Karpas-422 (cell line): ENCODE measurements around the gene RAPGEF2. TPM values are rescaled to one million over a fixed set of nuclear protein-coding genes. Genes with fewer than 3 reads are reported as not detected.

Source experiments
- DNase-seq: peaks from one replicate; pipeline ENCODE4 v3.0.0-alpha.2; 2015
- H2AFZ ChIP-seq: fragments of 200-600 bp; sonication (generic); 2 replicates; pipeline ENCODE4 v1.6.1; 2014; ENCODE audit warnings: antibody characterized with exemption, low read length, mixed read lengths
- H3K27ac ChIP-seq: fragments of 200-600 bp; sonication (generic); 2 replicates; pipeline ENCODE4 v1.5.1; 2014; ENCODE audit warnings: mild to moderate bottlenecking, low read length, moderate library complexity
- H3K27me3 ChIP-seq: fragments of 200-600 bp; sonication (generic); 2 replicates; pipeline ENCODE4 v1.6.1; 2014; ENCODE audit warnings: low read length, mixed read lengths
- H3K36me3 ChIP-seq: fragments of 200-600 bp; sonication (generic); 2 replicates; pipeline ENCODE4 v1.6.1; 2014; ENCODE audit warnings: low read length, mixed read lengths; ENCODE audit not compliant: insufficient read depth
- H3K4me1 ChIP-seq: fragments of 200-600 bp; sonication (generic); 2 replicates; pipeline ENCODE4 v1.6.1; 2014; ENCODE audit warnings: mild to moderate bottlenecking, low read length, mixed read lengths
- H3K4me2 ChIP-seq: fragments of 200-600 bp; sonication (generic); 2 replicates; pipeline ENCODE4 v1.6.1; 2014; ENCODE audit warnings: low read length, low read depth, mild to moderate bottlenecking; ENCODE audit not compliant: poor library complexity, severe bottlenecking
- H3K4me3 ChIP-seq: fragments of 200-600 bp; sonication (generic); 2 replicates; pipeline ENCODE4 v1.5.1; 2014; ENCODE audit warnings: mild to moderate bottlenecking, antibody characterized with exemption, low read length, mixed read lengths
- H3K79me2 ChIP-seq: fragments of 200-600 bp; sonication (generic); 2 replicates; pipeline ENCODE4 v1.6.1; 2014; ENCODE audit warnings: mild to moderate bottlenecking, low read length, mixed read lengths
- H3K9ac ChIP-seq: fragments of 200-600 bp; sonication (generic); 2 replicates; pipeline ENCODE4 v1.6.0; 2014; ENCODE audit warnings: low read length
- H3K9me2 ChIP-seq: fragments of 200-600 bp; sonication (generic), shearing (Covaris generic); replicated peaks from 2 replicates; pipeline ENCODE4 v1.6.0; 2014; ENCODE audit warnings: mild to moderate bottlenecking, low read length, moderate library complexity; ENCODE audit not compliant: insufficient read depth
- H3K9me3 ChIP-seq: fragments of 300-700, 200-600 bp; sonication (generic); 2 replicates; pipeline ENCODE4 v1.6.1; 2014; ENCODE audit warnings: low read length, mixed read lengths
- H4K20me1 ChIP-seq: fragments of 200-600 bp; sonication (generic); 2 replicates; pipeline ENCODE4 v1.6.1; 2014; ENCODE audit warnings: mild to moderate bottlenecking, antibody characterized with exemption, low read length, low read depth; ENCODE audit not compliant: insufficient read depth
- total RNA-seq: library from RNA; depleted of rRNA; stranded (reverse); fragments of >200 nt; shearing (Covaris generic); gene quantifications from 2 replicates; pipeline ENCODE4 v1.2.3, GENCODE V29; 2014; ENCODE audit warnings: low replicate concordance

RAPGEF2 gene
- total RNA-seq, 1 experiment from 2014 or later, result 5.4 TPM

DNA sequence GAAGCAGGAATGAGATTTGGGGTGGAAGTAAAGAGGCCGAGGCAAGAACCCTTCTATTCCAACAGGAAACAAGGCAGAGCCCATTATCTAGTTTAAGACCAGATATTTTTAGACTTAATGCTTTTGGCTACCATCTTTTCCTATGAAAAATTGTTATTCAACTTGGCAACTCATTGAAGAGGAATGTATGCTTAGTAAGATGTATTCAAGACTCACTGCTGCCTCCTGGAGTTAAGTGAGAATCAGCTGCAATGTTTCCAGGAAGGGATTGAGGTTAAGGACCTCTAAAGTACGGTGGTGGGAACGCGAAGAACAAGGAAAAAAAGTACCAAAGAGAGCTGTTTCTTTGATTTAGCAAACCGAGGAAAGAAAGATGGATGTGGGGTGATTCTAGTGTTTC lies 89.1 kb downstream of the RAPGEF2 start:
- no peaks in the 10 kb centered on the region for H3K36me3 ChIP-seq
- H3K4me1 ChIP-seq, result no peaks in the 10 kb centered on the region
- no peak overlapping the region for H3K4me3 ChIP-seq
- no peaks in the 10 kb centered on the region for H3K27me3 ChIP-seq
- H3K27ac ChIP-seq, result no peak overlapping the region
- no peaks in the 10 kb centered on the region for H3K79me2 ChIP-seq
- no peak overlapping the region for H2AFZ ChIP-seq
- DNase-seq, result peak; percentile 63
- H3K9me3 ChIP-seq, result no peaks in the 10 kb centered on the region
- H4K20me1 ChIP-seq, result no peaks in the 10 kb centered on the region
- no peaks in the 10 kb centered on the region for H3K9me2 ChIP-seq
- H3K4me2 ChIP-seq, result no peak overlapping the region
- H3K9ac ChIP-seq, result no peak overlapping the region

DNA sequence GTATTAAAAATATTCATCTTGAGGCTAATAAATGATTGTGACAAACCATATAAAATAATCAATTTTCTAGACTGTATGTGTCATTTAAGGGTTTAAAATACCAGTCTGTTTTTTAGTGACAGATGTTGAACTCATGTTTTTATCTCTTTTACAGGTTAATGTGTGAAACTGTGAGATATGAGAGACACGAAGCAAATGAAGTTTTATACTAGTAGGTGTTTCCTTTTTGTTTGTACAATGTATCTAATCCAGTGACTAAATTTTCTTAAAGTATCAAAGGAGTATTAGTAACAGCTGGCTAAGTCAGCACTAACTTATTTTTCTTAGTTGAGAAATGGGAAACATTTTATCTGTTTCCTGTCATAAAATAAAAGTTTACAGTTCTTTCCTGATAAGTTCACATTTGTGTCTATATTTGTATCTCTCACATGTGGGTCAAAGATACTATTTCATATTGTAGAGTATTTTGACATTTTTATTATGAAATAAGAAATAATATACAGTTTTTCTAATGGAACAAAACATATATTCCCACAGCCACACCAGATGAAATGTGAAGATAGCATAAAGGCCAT lies 90.3 kb downstream of the RAPGEF2 start:
- H4K20me1 ChIP-seq, result no peaks in the 10 kb centered on the region
- no peaks in the 10 kb centered on the region for H3K4me1 ChIP-seq
- no peak overlapping the region for H3K27ac ChIP-seq
- H3K9ac ChIP-seq, result no peak overlapping the region
- no peak for DNase-seq
- H3K27me3 ChIP-seq, result no peaks in the 10 kb centered on the region
- H3K4me3 ChIP-seq, result no peak overlapping the region
- H3K9me2 ChIP-seq, result no peaks in the 10 kb centered on the region
- no peaks in the 10 kb centered on the region for H3K9me3 ChIP-seq
- H3K79me2 ChIP-seq, result no peaks in the 10 kb centered on the region
- H3K4me2 ChIP-seq, result no peak overlapping the region
- H3K36me3 ChIP-seq, result no peaks in the 10 kb centered on the region
- H2AFZ ChIP-seq, result no peak overlapping the region

DNA sequence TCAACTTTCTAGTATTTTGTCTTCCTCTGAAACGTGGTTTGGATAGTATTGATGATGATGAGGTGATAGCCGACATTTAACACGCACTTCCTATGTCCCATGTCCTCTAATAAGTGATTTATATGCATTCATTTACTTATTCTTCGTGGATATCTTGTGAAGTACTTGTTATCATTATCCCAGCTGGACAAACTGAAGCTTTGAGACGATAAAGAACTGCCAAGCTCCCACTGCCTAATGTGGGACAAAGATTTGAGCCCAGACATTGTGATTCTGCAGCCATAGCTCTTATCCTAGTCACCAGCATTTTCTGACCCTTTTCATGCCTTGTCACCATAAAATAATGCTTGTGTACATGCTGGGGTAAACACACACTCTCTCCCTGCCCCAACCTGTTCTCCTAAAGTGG lies 92.5 kb downstream of the RAPGEF2 start:
- no peaks in the 10 kb centered on the region for H3K36me3 ChIP-seq
- no peak overlapping the region for H3K4me2 ChIP-seq
- H3K4me3 ChIP-seq, result no peak overlapping the region

DNA sequence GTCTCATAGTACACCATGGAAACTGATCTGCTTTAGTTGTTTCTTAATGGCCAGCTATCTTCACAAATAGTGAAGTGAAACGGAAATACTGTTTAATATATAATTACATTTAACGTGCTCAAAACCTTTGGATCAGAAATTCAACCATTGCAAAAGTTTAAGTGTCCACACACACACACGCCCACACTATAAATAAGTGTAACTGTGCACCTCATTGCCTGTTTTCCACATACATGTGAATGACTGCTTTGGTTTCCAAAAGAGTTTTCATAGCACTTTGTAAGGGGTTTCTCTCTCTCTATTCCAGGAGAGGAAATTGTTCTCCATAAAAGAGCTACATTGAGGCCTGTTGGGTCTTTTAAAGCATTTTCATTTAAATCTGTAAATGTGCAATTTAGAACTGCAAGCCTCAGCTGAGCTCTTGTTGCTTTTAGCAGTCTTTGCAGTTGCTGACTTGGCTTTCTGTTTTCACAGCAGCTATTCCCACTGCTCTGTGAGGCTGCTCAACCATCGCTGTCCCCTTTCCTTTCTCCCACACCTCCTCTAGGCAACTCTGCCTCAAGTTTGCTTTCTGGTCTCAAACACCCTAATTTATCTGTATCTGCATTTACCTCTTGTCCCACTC lies 94.5 kb downstream of the RAPGEF2 start:
- DNase-seq, result no peak
- H2AFZ ChIP-seq, result no peak overlapping the region
- no peak overlapping the region for H3K9ac ChIP-seq
- no peaks in the 10 kb centered on the region for H3K9me2 ChIP-seq
- H3K4me1 ChIP-seq, result no peaks in the 10 kb centered on the region
- no peaks in the 10 kb centered on the region for H3K9me3 ChIP-seq
- H4K20me1 ChIP-seq, result no peaks in the 10 kb centered on the region
- no peak overlapping the region for H3K4me3 ChIP-seq
- no peak overlapping the region for H3K4me2 ChIP-seq
- no peaks in the 10 kb centered on the region for H3K79me2 ChIP-seq
- H3K27me3 ChIP-seq, result no peaks in the 10 kb centered on the region
- H3K27ac ChIP-seq, result no peak overlapping the region
- no peaks in the 10 kb centered on the region for H3K36me3 ChIP-seq

More for the DNA sequence above, 92.5 kb downstream of the RAPGEF2 start:
- Histone ChIP-seq H3K27ac (no peak overlapping the region), H3K9ac (no peak overlapping the region), H3K79me2 (no peaks in the 10 kb centered on the region), H3K9me3 (no peaks in the 10 kb centered on the region), H2AFZ (no peak overlapping the region), H3K4me1 (no peaks in the 10 kb centered on the region), H3K9me2 (no peaks in the 10 kb centered on the region), H4K20me1 (no peaks in the 10 kb centered on the region), H3K27me3 (no peaks in the 10 kb centered on the region)
- no peak for DNase-seq

DNA sequence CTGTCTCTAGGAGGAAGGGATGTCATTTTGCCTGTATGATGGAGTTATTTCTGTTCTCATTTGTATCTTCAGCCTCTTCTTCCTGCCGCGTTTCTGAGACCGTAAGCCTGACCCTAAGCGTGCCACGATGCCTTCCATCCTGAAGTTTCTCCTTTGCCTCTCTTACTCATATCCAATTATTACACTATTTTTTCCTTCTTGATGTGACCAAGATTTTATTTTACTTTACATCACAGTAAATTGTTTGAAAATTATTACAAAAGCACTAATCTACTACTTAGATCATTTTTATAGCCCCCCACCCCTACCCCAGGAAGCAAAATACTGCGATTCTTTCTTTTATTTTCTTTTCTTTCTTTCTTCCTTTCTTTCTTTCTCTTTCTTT lies 95.0 kb downstream of the RAPGEF2 start:
- Histone ChIP-seq H3K9ac (no peak overlapping the region), H4K20me1 (no peaks in the 10 kb centered on the region), H3K36me3 (no peaks in the 10 kb centered on the region), H3K4me2 (no peak overlapping the region), H3K9me3 (no peaks in the 10 kb centered on the region), H3K4me1 (no peaks in the 10 kb centered on the region), H3K27me3 (no peaks in the 10 kb centered on the region), H3K9me2 (no peaks in the 10 kb centered on the region), H3K4me3 (no peak overlapping the region), H3K79me2 (no peaks in the 10 kb centered on the region), H2AFZ (no peak overlapping the region), H3K27ac (no peak overlapping the region)
- DNase-seq, result no peak

DNA sequence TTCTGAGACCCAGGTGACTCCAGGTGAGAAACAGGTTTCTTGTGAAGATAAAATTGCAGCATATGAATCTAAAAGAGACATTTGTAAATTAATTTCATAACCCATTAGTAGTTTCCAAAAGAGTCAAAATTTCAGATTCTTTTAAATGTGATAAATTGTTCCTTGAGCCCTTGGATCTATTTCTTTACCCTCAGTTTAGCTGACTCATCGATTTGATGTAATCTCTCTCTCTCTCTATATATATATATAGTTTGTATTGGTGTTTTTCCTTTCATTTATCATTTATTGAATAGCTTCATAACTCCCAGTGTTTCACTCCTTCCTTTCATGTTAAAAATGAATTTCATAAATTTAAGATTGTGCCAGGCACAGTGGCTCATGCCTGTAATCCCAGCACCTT lies 96.9 kb downstream of the RAPGEF2 start:
- Histone ChIP-seq H4K20me1 (0 out of 2 replicates have a peak, but pooled peaks cover 9% of the 10 kb centered on the region), H3K9me2 (no peaks in the 10 kb centered on the region), H3K27ac (no peak overlapping the region), H3K9me3 (no peaks in the 10 kb centered on the region), H2AFZ (no peak overlapping the region), H3K79me2 (no peaks in the 10 kb centered on the region), H3K4me2 (no peak overlapping the region), H3K27me3 (no peaks in the 10 kb centered on the region), H3K4me1 (no peaks in the 10 kb centered on the region), H3K9ac (no peak overlapping the region), H3K36me3 (no peaks in the 10 kb centered on the region), H3K4me3 (no peak overlapping the region)
- DNase-seq, result no peak

DNA sequence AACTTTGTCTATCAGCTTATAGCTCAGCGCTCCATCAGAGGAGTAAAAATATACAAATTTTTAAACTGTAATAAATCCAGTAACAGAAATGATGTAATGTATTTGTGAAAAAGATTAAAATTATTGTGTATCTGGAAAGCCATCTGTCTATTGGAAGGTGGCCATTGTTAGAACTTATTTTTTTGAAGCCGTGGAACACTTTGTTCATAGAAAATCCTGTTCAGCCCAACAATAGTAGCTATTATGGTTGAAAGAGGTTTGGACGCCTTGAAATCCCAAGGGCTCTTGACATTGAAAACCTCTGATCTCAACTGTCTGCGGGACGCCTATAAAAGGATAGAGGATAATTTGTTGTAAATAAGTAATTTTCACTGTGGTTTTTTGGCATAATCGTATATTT lies 98.3 kb downstream of the RAPGEF2 start:
- H2AFZ ChIP-seq, result no peak overlapping the region
- H3K9ac ChIP-seq, result no peak overlapping the region
- no peak overlapping the region for H3K4me3 ChIP-seq
- no peaks in the 10 kb centered on the region for H3K27me3 ChIP-seq
- DNase-seq, result no peak
- no peak overlapping the region for H3K4me2 ChIP-seq
- H3K9me3 ChIP-seq, result no peaks in the 10 kb centered on the region
- 0 out of 2 replicates have a peak, but pooled peaks cover 9% of the 10 kb centered on the region for H4K20me1 ChIP-seq
- H3K9me2 ChIP-seq, result no peaks in the 10 kb centered on the region
- no peaks in the 10 kb centered on the region for H3K79me2 ChIP-seq
- no peak overlapping the region for H3K27ac ChIP-seq
- no peaks in the 10 kb centered on the region for H3K36me3 ChIP-seq
- H3K4me1 ChIP-seq, result peaks cover 2% of the 10 kb centered on the region

DNA sequence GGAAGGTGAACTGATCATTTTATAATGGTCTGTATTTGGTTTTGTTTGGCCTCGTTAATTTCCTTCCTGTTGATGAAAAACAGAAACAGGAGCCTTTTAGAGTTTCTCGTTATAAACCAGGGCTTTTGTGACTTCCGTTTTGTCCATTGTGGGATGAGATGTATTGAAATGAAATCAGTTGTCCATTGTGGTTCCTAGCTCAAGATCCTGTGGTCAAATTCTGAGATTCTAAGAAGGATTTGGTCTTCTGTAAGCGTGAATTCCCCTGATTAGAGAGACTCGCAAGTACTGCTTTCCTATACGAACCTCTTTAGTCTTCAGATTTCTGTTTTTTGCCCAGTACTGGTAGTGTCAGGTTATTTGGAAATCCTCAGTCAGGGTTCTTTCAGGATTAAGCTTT lies 101.7 kb downstream of the RAPGEF2 start:
- Histone ChIP-seq H3K27me3 (no peaks in the 10 kb centered on the region), H3K4me1 (peaks cover 7% of the 10 kb centered on the region), H3K4me2 (no peak overlapping the region), H3K36me3 (no peaks in the 10 kb centered on the region), H3K9me2 (no peaks in the 10 kb centered on the region), H3K4me3 (no peak overlapping the region), H4K20me1 (peaks cover 16% of the 10 kb centered on the region; the same call in 1 of the 2 replicates), H3K27ac (no peak overlapping the region), H3K9ac (no peak overlapping the region), H2AFZ (no peak overlapping the region), H3K9me3 (no peaks in the 10 kb centered on the region), H3K79me2 (no peaks in the 10 kb centered on the region)
- DNase-seq, result no peak
